GM06990 (cell line): ENCODE results near the gene LPGAT1.
A peak's percentile ranks its signal among the peaks of the same experiment; 100 is the strongest.

Experiments
- DNase-seq: peaks from one replicate; pipeline ENCODE4 v3.0.0-alpha.2; 2011; ENCODE audit not compliant: insufficient read length; ENCODE audit errors: extremely low read depth
- H3K27me3 ChIP-seq: replicated peaks from 2 replicates; pipeline ENCODE4 v1.6.0; 2011; ENCODE audit warnings: low read length; ENCODE audit not compliant: control insufficient read depth, insufficient read depth
- H3K36me3 ChIP-seq: 2 replicates; pipeline ENCODE4 v1.5.1; 2011; ENCODE audit warnings: low read length; ENCODE audit not compliant: control insufficient read depth, insufficient read depth
- H3K4me3 ChIP-seq: replicated peaks from 2 replicates; pipeline ENCODE4 v1.5.1; 2011; ENCODE audit warnings: low read depth, mild to moderate bottlenecking, control low read depth, low read length
- TF ChIP-seq, protein P1 (sequence below): IDR thresholded peaks from 2 replicates; pipeline ENCODE4 v1.5.1; 2011; ENCODE audit warnings: low read length, control low read depth, mild to moderate bottlenecking, inconsistent platforms; ENCODE audit not compliant: insufficient read depth, poor library complexity, severe bottlenecking

The LPGAT1 gene

DNA sequence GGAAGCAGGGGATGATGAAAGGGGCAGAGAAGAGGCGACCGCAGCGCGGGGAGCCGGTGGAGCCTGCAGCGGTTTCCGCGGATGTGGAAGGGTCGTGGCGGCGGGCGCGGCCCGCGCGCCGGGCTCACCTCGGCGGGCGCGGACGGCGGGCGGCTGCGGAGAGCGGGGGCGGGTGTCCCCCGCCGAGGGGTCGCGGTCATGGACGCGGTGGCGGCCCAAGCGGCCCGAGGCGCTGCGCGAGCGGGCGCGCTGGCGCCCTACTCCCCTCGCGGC, 572 bp downstream of the LPGAT1 start:
- no peaks in the 10 kb centered on the region for H3K27me3 ChIP-seq
- no peaks in the 10 kb centered on the region for H3K36me3 ChIP-seq
- DNase-seq = no peak
- TF ChIP-seq, protein P1, sequence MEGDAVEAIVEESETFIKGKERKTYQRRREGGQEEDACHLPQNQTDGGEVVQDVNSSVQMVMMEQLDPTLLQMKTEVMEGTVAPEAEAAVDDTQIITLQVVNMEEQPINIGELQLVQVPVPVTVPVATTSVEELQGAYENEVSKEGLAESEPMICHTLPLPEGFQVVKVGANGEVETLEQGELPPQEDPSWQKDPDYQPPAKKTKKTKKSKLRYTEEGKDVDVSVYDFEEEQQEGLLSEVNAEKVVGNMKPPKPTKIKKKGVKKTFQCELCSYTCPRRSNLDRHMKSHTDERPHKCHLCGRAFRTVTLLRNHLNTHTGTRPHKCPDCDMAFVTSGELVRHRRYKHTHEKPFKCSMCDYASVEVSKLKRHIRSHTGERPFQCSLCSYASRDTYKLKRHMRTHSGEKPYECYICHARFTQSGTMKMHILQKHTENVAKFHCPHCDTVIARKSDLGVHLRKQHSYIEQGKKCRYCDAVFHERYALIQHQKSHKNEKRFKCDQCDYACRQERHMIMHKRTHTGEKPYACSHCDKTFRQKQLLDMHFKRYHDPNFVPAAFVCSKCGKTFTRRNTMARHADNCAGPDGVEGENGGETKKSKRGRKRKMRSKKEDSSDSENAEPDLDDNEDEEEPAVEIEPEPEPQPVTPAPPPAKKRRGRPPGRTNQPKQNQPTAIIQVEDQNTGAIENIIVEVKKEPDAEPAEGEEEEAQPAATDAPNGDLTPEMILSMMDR = no peak
- H3K4me3 ChIP-seq = peak overlapping the region; percentile 78

DNA sequence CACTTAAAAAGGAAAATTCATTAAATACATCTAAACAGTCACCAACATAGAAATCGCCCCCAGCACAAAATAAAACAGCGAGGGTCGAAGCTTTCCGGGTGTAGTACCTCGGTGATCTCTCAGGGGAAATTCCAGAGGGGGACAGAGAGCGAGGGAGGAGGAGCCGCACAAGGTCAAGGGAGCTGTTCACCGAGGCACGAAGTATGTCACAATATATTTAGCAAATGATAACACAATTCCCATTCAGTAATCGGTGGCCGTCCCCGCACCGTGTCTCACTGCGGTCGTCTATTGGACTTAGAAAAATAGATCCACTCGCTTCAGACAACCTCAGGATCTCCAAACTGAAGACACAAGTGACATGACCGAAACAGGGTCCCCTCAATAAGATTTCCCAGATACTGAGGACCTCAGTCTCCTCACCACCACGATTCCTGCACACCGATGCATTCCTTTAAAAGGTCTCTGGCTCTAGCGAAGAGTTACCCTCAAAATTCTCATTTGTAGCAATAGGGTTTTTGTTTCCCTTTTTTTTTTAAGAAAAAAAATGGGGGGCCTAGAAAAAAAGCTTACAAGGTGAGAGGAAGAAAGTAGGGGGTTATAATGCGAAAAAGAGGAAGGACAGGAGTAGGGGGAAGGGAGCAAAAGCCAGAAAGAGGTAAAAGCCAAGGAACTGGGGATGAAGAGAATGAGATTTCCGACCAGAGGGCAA, 1.1 kb downstream of the LPGAT1 start:
- peak; percentile 14 for DNase-seq
- Histone ChIP-seq H3K4me3 (peak overlapping the region; percentile 78), H3K27me3 (no peaks in the 10 kb centered on the region), H3K36me3 (no peaks in the 10 kb centered on the region)
- TF ChIP-seq, protein P1 = peak; percentile 9

DNA sequence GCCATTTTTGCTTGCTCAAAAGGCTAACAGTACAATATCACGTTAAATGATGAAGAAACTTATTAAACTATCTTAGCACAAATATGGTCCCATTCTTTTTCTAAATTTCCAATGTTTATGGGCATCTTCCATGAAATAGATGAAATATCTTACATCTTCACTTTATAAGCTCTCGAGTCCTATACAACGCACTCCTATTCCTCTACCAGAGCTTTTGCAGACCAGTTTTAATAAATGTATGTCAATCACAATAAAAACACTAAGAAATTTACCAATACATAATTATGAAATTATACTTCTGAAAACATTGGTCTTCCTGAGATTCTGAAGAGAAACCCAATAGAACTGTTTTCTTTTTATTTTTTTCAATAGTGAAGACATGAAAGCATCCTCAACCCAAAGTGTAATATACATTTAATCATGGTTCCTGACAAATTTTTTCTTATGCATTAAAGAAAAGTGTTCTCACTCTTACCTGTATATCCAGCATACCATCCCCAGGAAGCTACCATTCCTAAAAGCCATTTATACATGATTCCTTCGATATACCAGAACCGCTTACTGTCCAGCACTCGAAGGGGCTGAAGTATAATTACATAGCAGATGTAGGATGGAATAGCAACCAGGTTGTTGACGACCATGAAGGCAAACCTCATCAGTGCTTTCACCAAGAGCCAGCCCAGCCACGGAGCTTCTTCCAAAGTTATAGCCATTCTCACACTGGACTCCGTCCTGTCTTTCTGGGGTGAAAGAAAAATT, 1.8 kb downstream of the LPGAT1 start:
- H3K36me3 ChIP-seq = no peaks in the 10 kb centered on the region
- peak overlapping the region; percentile 78 for H3K4me3 ChIP-seq
- no peak for DNase-seq
- no peaks in the 10 kb centered on the region for H3K27me3 ChIP-seq
- TF ChIP-seq, protein P1 = no peak

DNA sequence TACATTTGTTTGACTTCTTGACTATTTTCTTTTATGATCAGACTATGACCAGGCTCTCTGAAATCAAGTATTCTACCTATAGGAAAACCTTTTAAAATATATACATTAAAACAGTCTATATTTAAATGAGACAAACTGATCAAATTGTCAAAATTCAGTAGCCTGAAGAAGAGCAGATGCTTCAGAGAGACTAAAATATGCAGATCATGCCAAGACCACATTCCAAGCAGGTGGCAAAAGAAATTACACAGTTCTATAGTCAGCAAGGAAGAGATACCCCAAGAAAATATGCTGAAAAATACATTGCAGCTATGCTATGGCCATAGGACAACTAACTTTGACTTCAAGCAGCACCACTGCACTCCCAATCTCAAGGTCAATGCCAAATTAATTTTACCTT, 3.5 kb downstream of the LPGAT1 start:
- DNase-seq = no peak
- TF ChIP-seq, protein P1 = no peak
- no peaks in the 10 kb centered on the region for H3K36me3 ChIP-seq
- no peak overlapping the region; the same call in 1 of the 2 replicates for H3K4me3 ChIP-seq
- H3K27me3 ChIP-seq = no peaks in the 10 kb centered on the region

DNA sequence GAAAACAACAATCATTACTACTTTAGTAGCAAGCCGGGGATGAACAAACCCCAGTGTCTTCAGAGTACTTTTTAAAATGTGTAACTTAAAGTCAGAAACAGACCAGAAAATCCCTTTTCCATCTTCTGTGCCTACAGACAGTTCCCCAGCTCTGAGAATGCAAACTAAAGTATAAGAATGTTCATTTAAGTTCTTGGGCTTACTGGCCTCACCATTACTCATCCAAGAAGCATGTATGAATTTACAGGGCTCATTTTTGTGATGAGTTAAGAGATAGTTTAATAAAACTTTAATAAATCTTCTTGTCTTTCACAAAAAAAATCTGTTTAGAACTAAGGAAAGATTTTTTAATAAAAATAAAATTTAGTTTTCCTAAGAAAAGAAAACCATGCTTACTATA, 4.6 kb downstream of the LPGAT1 start:
- no peak for DNase-seq
- H3K36me3 ChIP-seq = no peaks in the 10 kb centered on the region
- TF ChIP-seq, protein P1 = no peak
- no peak overlapping the region for H3K4me3 ChIP-seq
- H3K27me3 ChIP-seq = no peaks in the 10 kb centered on the region
